Lower lobe of right lung (tissue), 2 donors: ENCODE results near the gene ANOS1. TPM values are rescaled to one million over a fixed set of nuclear protein-coding genes. Genes with fewer than 3 reads are reported as not detected.
A peak's percentile ranks its signal among the peaks of the same experiment; 100 is the strongest.

Source experiments
- ATAC-seq, 2 donors: fragments of 200-7000 bp; cut with Tn5 transposase; one replicate each; pipeline ENCODE4 v1.9.1; 2020 to 2022; ENCODE audit warnings: mild to moderate bottlenecking in 2 of 2, moderate library complexity in 2 of 2
- DNase-seq: peaks from one replicate; pipeline ENCODE4 v3.0.0-alpha.2; 2020
- H3K27ac ChIP-seq: fragments of 200-600 bp; one replicate; pipeline ENCODE4 v1.8.0; 2022
- H3K27me3 ChIP-seq: fragments of 200-600 bp; one replicate; pipeline ENCODE4 v1.8.0; 2022; ENCODE audit warnings: low read depth
- H3K36me3 ChIP-seq: fragments of 200-600 bp; one replicate; pipeline ENCODE4 v1.8.0; 2022; ENCODE audit warnings: mild to moderate bottlenecking
- H3K4me1 ChIP-seq: fragments of 200-600 bp; one replicate; pipeline ENCODE4 v1.8.0; 2022
- H3K4me3 ChIP-seq: fragments of 200-600 bp; one replicate; pipeline ENCODE4 v1.8.0; 2022; ENCODE audit warnings: mild to moderate bottlenecking
- H3K9me3 ChIP-seq: fragments of 200-600 bp; one replicate; pipeline ENCODE4 v1.8.0; 2022
- CTCF ChIP-seq: fragments of 200-600 bp; IDR thresholded peaks from one replicate; pipeline ENCODE4 v1.8.0; 2022; ENCODE audit warnings: antibody characterized with exemption, mild to moderate bottlenecking
- intact Hi-C: fragments of 100-400 bp; cut with DNase I; formaldehyde crosslinking; loops from one replicate; pipeline ENCODE4 v1.11.0; 2022
- total RNA-seq: library from RNA; stranded (reverse); fragmentation: NEBNext Ultra II Directional; extraction: Animal tissue kit (Norgen Biotek cat#: 25700); gene quantifications from one replicate; pipeline ENCODE4 v1.2.1, GENCODE V29; 2021
- donor health status: DM: no; HTN: yes; CAD: no; lungs with severe emphysema.

The ANOS1 gene
- total RNA-seq, 1 donor from 2014 or later, result 46.2 TPM

DNA sequence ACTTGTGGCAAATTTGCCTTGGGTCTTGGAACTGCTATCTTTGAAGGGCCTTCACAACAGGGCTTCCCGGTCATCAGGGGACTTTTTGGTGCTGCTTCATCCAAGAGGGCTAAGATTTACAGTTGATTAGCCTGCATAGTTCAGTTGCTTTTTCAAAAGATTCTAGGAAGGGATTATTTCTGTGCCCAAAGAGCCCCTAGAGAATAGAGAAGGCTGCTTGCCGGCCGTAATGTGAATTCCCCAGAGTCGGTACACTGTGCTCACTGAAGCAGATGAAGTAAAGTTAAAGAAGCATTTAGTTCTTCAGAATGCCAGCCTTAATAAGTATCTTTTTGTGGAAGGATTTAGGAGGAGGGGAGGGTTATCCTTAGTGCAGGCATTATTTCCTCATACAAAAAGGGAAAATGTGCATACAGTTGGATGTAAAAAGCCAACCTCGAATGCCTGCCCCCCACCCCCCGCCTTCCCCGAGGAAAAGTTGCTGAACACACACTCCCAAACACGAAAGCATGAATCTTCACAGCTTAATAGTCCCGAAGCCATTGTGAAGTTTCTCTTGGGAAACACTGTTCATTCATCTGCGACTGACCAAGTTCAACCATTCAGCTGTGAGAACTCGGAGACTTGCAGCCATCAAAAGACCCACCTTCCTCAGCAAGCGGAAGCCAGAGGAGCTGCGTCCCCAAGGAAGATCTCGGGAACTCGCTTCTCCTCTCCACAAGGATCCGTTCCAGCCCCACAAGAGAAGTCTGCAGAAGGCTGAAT is 47.6 kb downstream of the ANOS1 start:
- Histone ChIP-seq H3K27ac (no peak overlapping the region), H3K9me3 (no peaks in the 10 kb centered on the region), H3K36me3 (no peaks in the 10 kb centered on the region), H3K27me3 (no peaks in the 10 kb centered on the region), H3K4me3 (no peak overlapping the region), H3K4me1 (no peaks in the 10 kb centered on the region)
- ATAC-seq (no peak), DNase-seq (no peak)
- TF ChIP-seq CTCF, result no peak
- intact Hi-C loops, result no loop called here

DNA sequence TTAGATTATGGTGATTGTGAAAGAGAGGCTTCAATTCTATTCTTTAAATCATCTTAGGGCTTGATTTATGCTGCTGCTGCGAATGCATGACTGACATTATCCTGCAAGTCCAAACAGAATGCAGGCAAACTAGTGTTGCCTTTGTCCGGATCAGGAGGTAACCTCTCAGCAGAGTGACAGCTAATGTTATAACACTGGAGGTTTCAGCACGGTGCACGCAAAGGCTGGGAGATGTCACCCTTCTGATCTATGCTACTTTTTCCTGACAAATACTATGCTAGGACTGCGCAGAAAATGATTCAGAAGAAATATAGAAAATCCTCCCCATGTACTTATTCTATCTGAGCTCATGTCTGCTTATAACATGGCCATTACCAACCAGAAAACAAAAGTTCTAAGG is 48.2 kb downstream of the ANOS1 start:
- H3K9me3 ChIP-seq, result no peaks in the 10 kb centered on the region
- no peaks in the 10 kb centered on the region for H3K4me1 ChIP-seq
- no peaks in the 10 kb centered on the region for H3K36me3 ChIP-seq
- ATAC-seq, result no peak
- no peak overlapping the region for H3K27ac ChIP-seq
- no peak overlapping the region for H3K4me3 ChIP-seq
- H3K27me3 ChIP-seq, result no peaks in the 10 kb centered on the region
- no peak for DNase-seq
- TF ChIP-seq CTCF, result no peak
- intact Hi-C loops, result no loop called here

DNA sequence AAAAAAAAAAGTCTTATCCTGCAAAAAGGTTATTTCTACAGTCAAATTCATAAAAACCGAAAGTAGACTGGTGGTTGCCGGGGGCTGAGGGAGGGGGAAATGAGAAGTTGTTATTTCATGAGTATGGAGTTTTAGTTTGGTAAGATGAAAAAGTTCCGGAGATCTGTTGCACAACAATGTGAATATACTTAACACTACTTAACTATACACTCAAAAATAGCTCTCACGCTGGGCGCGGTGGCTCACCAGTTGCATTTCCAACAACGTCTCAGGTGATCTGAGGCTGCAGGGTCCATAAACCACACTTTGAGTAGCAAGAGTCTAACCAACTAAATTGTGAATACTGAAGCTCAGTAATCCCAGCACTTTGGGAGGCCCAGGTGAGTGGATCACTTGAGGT is 52.4 kb downstream of the ANOS1 start:
- intact Hi-C loops, result no loop called here
- H3K4me1 ChIP-seq, result no peaks in the 10 kb centered on the region
- no peaks in the 10 kb centered on the region for H3K27me3 ChIP-seq
- H3K36me3 ChIP-seq, result no peaks in the 10 kb centered on the region
- H3K9me3 ChIP-seq, result no peaks in the 10 kb centered on the region
- peak; percentile 50 to 81 for ATAC-seq
- peak; percentile 51 for DNase-seq
- TF ChIP-seq CTCF, result no peak
- no peak overlapping the region for H3K27ac ChIP-seq
- H3K4me3 ChIP-seq, result no peak overlapping the region

DNA sequence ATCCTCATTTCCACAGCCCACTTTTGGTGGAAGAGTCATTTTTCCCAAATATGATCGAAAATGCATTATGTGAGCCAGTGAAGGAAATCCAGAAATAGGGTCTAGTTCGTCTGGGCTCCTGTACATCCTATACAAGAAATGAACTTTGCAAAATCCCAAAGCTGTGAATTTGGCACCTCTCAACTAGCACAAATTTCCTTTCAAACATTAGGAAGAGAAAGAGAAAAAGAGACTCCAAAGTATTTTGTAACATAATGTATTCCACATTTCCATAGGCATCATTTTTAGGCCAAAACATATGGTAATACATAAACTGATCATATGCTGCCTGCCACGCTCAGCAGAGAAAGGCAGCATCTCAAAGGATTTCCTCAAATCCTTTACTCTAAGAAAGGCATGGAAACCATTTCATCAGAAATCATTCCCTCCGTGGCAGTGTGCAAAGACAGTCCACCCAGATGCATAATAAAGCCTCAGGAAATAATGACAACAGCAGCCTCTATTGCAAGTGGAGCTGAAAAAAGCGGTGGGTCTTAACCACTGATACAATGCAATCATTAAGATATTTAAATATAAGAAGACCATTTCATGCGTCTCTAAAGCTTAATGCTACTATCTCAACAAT is 56.8 kb downstream of the ANOS1 start:
- no peak for TF ChIP-seq CTCF
- Histone ChIP-seq H3K27me3 (no peaks in the 10 kb centered on the region), H3K27ac (no peak overlapping the region), H3K9me3 (no peaks in the 10 kb centered on the region), H3K4me3 (no peak overlapping the region), H3K36me3 (no peaks in the 10 kb centered on the region), H3K4me1 (no peaks in the 10 kb centered on the region)
- intact Hi-C loops, result no loop called here
- DNase-seq, result no peak
- ATAC-seq, result no peak

DNA sequence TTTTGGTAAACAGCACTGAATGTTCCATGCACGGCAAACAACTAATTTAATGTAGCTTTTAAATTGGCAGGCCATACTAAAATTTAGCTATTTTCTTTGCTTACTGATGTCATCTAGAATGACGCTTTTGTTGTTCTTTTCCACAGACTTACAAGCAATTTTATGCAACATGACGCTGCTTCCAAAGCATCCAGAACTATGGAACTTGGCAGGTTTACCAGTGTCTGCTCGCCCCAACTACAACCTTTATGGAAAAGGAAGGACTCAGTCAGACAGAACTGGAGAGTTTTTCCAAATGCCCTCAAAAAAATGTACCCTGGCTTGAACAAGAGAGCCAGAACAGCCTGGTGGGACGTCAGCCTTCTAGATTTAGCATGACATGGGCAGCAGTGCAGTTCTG is 58.7 kb downstream of the ANOS1 start:
- H3K4me1 ChIP-seq, result no peaks in the 10 kb centered on the region
- H3K27ac ChIP-seq, result no peak overlapping the region
- TF ChIP-seq CTCF, result no peak
- H3K36me3 ChIP-seq, result no peaks in the 10 kb centered on the region
- no peak overlapping the region for H3K4me3 ChIP-seq
- intact Hi-C loops, result no loop called here
- no peak for ATAC-seq
- H3K9me3 ChIP-seq, result no peaks in the 10 kb centered on the region
- no peak for DNase-seq
- no peaks in the 10 kb centered on the region for H3K27me3 ChIP-seq
